COLO668 (cell line): ENCODE measurements around the gene IFITM5.
"Not testable (repeated sequence)": the region's sequence is repeated elsewhere in the genome, so short reads cannot be mapped to it uniquely, and the experiment has no call there.

Source experiments
- DNase-seq: peaks from one replicate; lab custom pipeline; 2025; ENCODE audit not compliant: unreplicated experiment; lab: John Stamatoyannopoulos, UW

IFITM5 gene

DNA sequence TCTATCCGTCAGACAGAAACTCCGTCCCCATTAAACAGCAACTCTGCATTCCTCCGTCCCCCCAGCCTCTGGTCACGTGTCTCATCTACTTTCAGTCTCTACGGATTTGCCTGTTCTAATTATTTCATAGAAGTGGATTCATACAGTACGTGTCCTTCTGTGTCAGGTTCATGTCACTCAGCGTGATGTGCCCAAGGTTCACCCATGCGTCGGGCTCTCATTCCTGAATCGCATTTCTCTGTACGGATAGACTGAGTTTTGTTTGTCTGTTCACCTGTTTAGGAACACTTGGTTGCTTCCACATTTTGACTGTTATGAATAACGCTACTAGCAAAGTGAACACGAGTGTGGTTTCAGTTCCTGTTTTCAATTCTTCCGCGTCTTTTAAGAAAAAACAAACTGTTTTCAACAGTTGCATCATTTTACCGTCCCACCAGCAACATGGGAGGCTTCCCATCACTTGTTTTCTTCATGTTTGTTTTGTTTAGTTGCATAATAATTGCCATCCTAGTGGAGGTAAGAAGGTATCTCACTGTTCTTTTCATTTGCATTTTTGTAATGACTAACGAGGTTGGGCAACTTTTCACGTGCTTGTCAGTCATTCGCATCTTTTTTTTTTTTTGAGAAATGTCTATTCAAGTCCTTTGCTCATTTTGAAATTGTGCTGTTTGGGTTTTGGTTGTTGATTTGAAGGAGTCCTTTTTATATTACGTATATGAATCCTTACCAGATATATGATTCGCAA, 30.0 kb downstream of the IFITM5 start:
- DNase-seq, result no peak

DNA sequence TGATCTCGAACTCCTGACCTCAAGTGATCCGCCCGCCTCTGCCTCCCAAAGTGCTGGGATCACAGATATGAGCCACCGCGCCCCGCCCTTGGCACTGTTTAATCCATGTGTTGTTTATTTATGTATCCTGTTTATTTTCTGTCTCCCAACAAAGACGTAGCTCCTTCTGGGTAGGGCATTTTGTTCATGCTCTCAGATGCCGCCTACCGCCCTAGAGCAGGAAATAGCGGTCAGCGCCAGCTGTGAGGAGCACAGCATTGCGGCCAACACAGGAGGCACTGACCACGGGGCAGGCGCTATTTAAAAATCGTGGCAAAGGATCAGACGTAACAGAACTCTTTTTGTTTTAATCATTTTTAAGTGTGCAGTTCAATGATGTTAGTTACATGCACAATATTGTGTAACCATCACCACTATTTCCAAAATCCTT, 30.6 kb downstream of the IFITM5 start:
- not testable (repeated sequence) for DNase-seq

DNA sequence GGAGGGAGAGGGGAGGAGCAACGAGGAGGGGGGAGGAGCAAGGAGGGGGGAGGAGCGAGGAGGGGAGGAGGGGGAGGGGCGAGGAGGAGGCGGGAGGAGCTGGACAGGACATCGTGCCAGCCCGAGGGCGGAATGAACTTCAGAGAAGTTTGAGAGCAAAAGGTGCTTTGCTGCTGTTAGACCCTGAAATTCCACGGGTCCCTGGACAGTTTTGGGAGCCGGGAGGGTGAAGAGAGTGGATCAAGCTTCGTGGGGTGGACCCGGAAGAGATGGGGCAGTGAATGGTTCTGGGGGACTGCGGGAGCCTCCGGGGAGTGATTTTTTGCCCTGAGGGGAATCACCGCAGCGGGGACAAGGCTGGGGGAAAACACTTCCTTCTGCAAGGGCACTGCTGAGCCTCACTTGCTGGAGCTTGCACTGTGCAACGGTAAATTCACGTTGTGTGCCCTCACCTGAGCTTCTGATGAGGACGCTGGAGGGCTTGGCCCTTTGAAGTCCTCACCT, 31.8 kb downstream of the IFITM5 start:
- DNase-seq, result no peak

GRCh38 chr11:266676-267439, 32.5 kb downstream of the IFITM5 start:
- no peak for DNase-seq

DNA sequence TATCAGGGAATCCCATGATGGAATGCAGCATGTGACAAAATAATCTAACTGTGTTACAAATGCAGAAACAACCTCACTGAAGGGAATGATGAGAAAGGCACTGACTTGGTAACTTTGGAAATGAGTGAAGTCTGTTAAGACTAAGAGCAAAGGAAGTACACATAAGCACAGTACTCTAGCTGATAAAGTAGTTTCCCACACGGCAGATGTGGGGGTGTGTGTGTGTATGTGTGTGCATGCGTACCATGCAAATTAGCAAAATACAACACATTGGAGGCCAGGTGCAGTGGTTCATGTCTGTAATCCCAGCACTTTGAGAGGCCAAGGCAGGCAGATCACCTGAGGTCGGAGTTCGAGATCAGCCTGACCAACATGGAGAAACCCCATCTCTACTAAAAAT, 37.7 kb downstream of the IFITM5 start:
- no peak for DNase-seq

- DNase-seq, result no peak
Observed at GRCh38 chr11:259413-259812, 39.9 kb downstream of the IFITM5 start.

DNA sequence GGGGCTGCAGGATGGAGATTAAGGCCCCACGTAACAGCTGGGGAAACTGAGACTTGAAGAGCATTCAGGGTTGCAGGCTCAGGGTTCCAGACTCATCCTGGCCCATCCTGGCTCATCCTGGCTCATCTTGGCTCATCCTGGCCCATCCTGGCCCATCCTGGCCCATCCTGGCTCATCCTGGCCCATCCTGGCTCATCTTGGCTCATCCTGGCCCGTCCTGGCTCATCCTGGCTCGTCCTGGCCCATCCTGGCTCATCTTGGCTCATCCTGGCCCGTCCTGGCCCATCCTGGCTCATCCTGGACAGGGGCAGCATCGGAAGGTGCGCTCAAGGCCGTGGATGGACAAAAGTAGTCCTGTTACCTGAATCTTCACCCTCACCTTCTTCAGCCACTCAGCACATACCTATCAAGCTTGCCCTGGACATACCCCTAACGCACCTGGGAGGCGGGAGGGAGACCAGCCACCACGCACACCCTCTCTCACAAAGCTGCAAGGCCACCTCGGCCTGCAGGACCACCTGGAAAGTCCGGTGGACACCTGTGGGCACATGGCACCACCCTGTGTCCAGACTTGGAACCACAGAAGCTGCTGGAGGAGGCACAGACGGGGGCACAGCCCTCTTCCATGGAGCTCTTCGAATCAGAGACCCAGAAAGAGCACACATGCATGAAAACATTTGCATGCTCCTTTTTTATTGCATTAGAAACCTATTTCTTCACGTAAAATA, 41.4 kb downstream of the IFITM5 start:
- no peak for DNase-seq

GRCh38 chr11:256952-257737, 42.2 kb downstream of the IFITM5 start:
- no peak for DNase-seq

- no peak for DNase-seq
Observed at GRCh38 chr11:255816-256215, 43.5 kb downstream of the IFITM5 start.

DNA sequence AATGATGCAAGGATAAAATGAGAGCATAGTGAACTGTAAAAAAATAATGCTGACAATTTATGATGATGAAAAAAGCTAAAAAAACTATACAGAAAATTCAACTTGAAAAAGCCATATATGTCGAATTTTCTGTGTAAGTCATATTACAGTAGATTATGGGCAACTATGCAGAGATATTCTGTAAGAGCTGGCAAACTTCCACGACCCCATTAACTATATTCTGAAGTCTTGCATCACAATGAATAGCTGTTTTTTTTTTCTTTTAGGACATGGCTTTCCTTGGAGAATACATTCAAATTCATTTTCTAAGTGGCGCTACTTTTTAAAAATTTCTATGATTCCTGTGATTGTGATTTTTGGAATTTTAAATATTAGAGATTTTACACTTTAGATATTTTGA, 44.1 kb downstream of the IFITM5 start:
- DNase-seq, result no peak

GRCh38 chr11:253886-254270, 45.4 kb downstream of the IFITM5 start:
- DNase-seq, result no peak

DNA sequence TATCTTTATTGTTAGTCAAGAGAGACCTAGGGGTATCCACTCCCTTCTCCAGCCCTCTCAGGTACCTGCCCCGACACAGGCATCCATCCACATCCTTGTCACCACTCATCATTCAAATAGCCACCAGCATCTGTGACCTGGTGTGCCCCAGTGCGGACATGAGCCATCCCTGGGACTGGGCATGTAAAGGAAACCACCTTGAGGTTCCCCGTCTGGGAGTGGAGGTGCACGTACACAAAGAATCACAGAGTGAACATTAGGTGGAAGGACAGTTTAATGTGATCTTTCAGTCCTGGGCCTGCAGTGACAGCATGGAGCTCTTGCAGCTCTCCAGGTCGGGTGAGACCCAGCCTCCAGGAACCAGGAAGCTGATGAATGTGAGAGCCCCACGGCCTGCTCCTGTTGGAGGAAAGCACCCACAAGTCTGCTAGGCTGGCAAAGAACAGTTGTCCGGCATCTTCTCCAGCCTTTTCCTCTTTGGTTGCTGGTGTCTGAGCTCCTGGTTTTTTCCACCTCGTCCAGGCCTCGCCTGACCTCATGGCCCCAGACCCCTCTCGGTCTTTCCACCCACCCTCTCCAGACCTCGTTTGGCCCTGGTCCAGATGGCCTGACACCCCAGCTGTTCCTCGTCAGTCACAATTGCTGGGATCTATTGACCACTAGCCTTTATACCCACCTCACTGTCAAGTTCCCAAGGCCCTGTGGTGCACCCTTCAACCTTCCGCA, 46.0 kb downstream of the IFITM5 start:
- DNase-seq, result no peak

DNA sequence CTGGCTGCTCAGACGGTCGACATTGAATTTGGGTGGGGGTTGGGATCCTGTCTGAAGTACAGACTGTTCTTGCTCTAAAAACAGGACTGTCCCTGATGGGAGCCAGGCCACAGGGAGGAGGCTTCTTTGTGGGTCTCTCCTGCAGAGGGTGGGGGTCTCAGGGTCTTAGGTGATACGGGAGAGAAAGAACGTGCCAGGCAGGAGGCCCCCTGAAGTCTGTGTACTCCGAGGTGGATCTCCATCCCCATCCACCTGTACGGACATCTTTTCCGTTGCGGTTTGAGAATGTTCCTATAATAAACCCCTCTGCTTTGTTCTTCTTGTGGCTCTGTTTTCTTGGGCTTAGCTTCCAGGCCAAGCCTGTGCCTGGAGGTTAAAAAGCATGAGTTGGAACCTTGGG, 46.7 kb downstream of the IFITM5 start:
- DNase-seq, result no peak

- DNase-seq, result no peak
Observed at GRCh38 chr11:251550-251949, 47.8 kb downstream of the IFITM5 start.

GRCh38 chr11:250740-251299, 48.5 kb downstream of the IFITM5 start:
- peak; percentile 0 for DNase-seq

DNA sequence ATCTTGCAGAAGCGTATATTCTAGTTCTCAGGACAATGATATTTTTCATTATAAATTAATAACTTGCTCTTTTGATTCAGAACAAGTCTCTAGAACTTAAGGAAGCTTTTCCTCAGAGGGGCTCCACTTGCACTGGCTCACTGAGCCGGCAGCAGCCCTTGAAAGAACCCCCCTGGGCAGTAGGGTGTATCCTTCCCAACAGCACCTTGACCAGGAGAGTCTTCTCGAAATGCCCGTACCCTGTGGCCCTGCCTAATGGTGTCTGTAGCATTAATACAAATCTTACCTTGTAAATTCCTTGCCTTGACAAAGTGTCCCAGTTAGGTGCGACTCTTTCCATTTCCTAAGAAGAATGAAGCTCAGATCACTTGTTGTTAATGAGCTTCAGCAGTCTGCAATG, 49.1 kb downstream of the IFITM5 start:
- no peak for DNase-seq

DNA sequence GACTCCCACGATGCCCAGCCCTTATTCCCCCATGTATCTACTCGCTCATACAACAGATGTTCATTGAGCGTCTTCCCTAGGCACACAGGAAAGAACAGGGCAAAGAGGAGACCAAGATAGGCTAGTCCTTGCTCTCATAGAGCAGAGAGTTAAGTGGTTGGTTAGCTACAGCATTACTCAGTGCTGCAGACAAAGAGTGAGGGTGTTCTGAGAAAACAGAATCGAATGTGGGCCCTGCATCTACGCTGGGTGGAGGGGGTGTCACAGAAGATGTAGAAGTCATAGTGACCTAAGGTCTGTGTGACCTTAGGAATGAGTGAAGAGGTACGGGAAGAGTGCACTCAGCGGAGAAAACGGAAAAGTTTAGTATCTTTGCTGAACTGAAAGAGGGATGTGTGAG, 50.3 kb downstream of the IFITM5 start:
- no peak for DNase-seq
